Natural killer cell (primary cell): ENCODE results near the gene TLL1. TPM values are rescaled to one million over a fixed set of nuclear protein-coding genes. Genes with fewer than 3 reads are reported as not detected.

Experiments used
- ATAC-seq, 3 donors: fragments of 150-1000 bp in 2 of 3; fragments of 200-7000 bp in 1 of 3; cut with Tn5 transposase; 1 replicate in 1 of 3; 2 replicates in 2 of 3; pipeline ENCODE4 v1.10.0; 2021; ENCODE audit warnings: mild to moderate bottlenecking in 2 of 3, moderate library complexity in 2 of 3
- DNase-seq, 2 donors: peaks; one replicate each; pipeline versions ENCODE4 v3.0.0 to v3.0.0-alpha.2; 2013 to 2021; ENCODE audit warnings: mixed read lengths in 1 of 2
- H3K27ac ChIP-seq: one replicate; pipeline ENCODE4 v1.5.1; 2013; ENCODE audit warnings: mild to moderate bottlenecking, low read length
- H3K27me3 ChIP-seq: one replicate; pipeline ENCODE4 v1.6.1; 2013; ENCODE audit warnings: low read length; ENCODE audit not compliant: control insufficient read depth, insufficient read depth
- H3K36me3 ChIP-seq: one replicate; pipeline ENCODE4 v1.6.1; 2013; ENCODE audit warnings: low read length; ENCODE audit not compliant: control insufficient read depth, insufficient read depth
- H3K4me1 ChIP-seq: one replicate; pipeline ENCODE4 v1.6.1; 2013; ENCODE audit warnings: low read length; ENCODE audit not compliant: control insufficient read depth, insufficient read depth
- H3K4me3 ChIP-seq: one replicate; pipeline ENCODE4 v1.5.1; 2013; ENCODE audit warnings: low read length
- H3K9me3 ChIP-seq: one replicate; pipeline ENCODE4 v1.6.1; 2013; ENCODE audit warnings: low read length; ENCODE audit not compliant: control insufficient read depth, insufficient read depth
- H3K27ac Mint-ChIP-seq, 2 donors: one replicate each; pipeline ENCODE4 v1.8.0; 2022; ENCODE audit warnings: mild to moderate bottlenecking in 2 of 2, mixed read lengths in 2 of 2, moderate library complexity in 1 of 2
- H3K27me3 Mint-ChIP-seq, 2 donors: one replicate each; pipeline ENCODE4 v1.8.0; 2022; ENCODE audit warnings: low read depth in 2 of 2, mixed read lengths in 2 of 2
- H3K36me3 Mint-ChIP-seq: one replicate; pipeline ENCODE4 v1.8.0; 2022; ENCODE audit warnings: mixed read lengths
- H3K4me1 Mint-ChIP-seq, 2 donors: one replicate each; pipeline ENCODE4 v1.8.0; 2022; ENCODE audit warnings: mixed read lengths in 2 of 2
- H3K4me3 Mint-ChIP-seq: one replicate; pipeline ENCODE4 v1.8.0; 2022; ENCODE audit warnings: mild to moderate bottlenecking, moderate library complexity, mixed read lengths
- H3K9me3 Mint-ChIP-seq, 2 donors: one replicate each; pipeline ENCODE4 v1.8.0; 2022; ENCODE audit warnings: mixed read lengths in 2 of 2
- CTCF ChIP-seq: fragments of 200-600 bp; IDR thresholded peaks from one replicate; pipeline ENCODE4 v1.8.0; 2022; ENCODE audit warnings: antibody characterized with exemption
- WGBS: methylation state at CpG from one replicate; pipeline ENCODE4 v1.1.7; 2013; ENCODE audit warnings: missing lambda C conversion rate; ENCODE audit not compliant: insufficient coverage; 5-methylcytosine and 5-hydroxymethylcytosine counted together
- intact Hi-C: fragments of 100-400 bp; cut with micrococcal nuclease; formaldehyde crosslinking; loops from one replicate; pipeline ENCODE4 v1.14.2; 2022
- total RNA-seq, 4 donors: library from RNA; stranded (reverse); fragments of 120-200 nt in 1 of 4; gene quantifications; one replicate each; pipeline versions ENCODE4 v1.2.3 to v1.2.4, GENCODE V29; 2013 to 2022

TLL1 gene
- total RNA-seq, 3 donors from 2014 or later (not counting 1 experiment from before 2014, with no cell fraction given): not detected

GRCh38 chr4:165861363-165861762 lies 11.7 kb upstream of the TLL1 start:
- no peak overlapping the region for H3K27ac ChIP-seq
- H3K4me1 ChIP-seq: no peaks in the 10 kb centered on the region
- H3K36me3 Mint-ChIP-seq: no peaks in the 10 kb centered on the region
- intact Hi-C loops: no loop called here
- ATAC-seq (no peak), DNase-seq (no peak)
- H3K9me3 Mint-ChIP-seq: peaks cover 0 to 3% of the 10 kb centered on the region in 2 donors
- no peak for TF ChIP-seq CTCF
- H3K4me1 Mint-ChIP-seq: no peaks in the 10 kb centered on the region
- 100% methylated on average over 1 of the region's 1 CpG for WGBS
- no peaks in the 10 kb centered on the region for H3K9me3 ChIP-seq
- no peak overlapping the region for H3K27ac Mint-ChIP-seq
- H3K27me3 Mint-ChIP-seq: no peaks in the 10 kb centered on the region
- H3K36me3 ChIP-seq: no peaks in the 10 kb centered on the region
- H3K27me3 ChIP-seq: no peaks in the 10 kb centered on the region
- H3K4me3 ChIP-seq: no peak overlapping the region
- no peak overlapping the region for H3K4me3 Mint-ChIP-seq

- Mint-ChIP-seq H3K9me3 (peaks cover 2 to 5% of the 10 kb centered on the region in 2 donors), H3K4me3 (no peak overlapping the region), H3K27ac (no peak overlapping the region), H3K36me3 (no peaks in the 10 kb centered on the region), H3K27me3 (no peaks in the 10 kb centered on the region), H3K4me1 (no peaks in the 10 kb centered on the region)
- no peak overlapping the region for H3K27ac ChIP-seq
- TF ChIP-seq CTCF: no peak
- H3K36me3 ChIP-seq: no peaks in the 10 kb centered on the region
- 73% methylated on average over 3 of the region's 3 CpGs for WGBS
- no peaks in the 10 kb centered on the region for H3K27me3 ChIP-seq
- intact Hi-C loops: no loop called here
- H3K9me3 ChIP-seq: no peaks in the 10 kb centered on the region
- DNase-seq: no peak
- no peaks in the 10 kb centered on the region for H3K4me1 ChIP-seq
- no peak overlapping the region for H3K4me3 ChIP-seq
- no peak for ATAC-seq
These were observed 8.8 kb upstream of the TLL1 start for GRCh38 chr4:165864271-165864670.

DNA sequence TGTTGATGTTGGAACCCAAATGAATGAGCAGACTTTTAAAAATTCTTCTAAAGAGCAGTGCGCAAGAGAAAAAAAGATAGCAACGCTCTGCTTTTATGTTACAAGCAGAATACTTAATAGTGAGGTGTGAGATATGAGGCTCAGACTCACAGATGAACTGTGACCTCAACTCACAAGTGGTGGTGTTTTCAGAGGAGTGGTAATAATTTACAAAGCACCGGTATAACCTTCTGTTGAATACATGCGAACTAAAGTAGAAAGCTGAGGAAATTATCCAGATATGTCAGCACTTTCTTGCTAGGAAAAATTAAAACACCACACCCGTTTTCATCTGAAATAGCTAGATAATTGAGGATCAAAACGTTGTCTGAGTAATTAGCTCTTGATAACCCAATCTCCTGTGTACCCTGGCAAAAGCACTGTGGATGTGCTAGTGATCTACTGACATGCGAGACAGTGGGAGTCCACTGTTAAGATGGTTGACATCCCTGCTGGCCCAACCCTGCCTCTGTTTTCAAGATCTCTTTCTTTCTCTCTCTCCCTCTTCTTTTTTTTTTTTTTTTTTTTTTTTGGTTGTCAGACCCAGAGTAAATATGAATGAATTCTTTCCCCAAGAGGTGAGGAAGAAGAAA lies 6.9 kb upstream of the TLL1 start:
- H3K4me1 ChIP-seq: no peaks in the 10 kb centered on the region
- intact Hi-C loops: no loop called here
- Mint-ChIP-seq H3K9me3 (peaks cover 2 to 5% of the 10 kb centered on the region in 2 donors), H3K27me3 (peaks cover 0 to 3% of the 10 kb centered on the region in 2 donors), H3K4me1 (no peaks in the 10 kb centered on the region), H3K27ac (no peak overlapping the region), H3K36me3 (no peaks in the 10 kb centered on the region), H3K4me3 (no peak overlapping the region)
- H3K27me3 ChIP-seq: no peaks in the 10 kb centered on the region
- TF ChIP-seq CTCF: no peak
- H3K27ac ChIP-seq: no peak overlapping the region
- DNase-seq (no peak), ATAC-seq (no peak)
- no peaks in the 10 kb centered on the region for H3K36me3 ChIP-seq
- H3K4me3 ChIP-seq: no peak overlapping the region
- no peaks in the 10 kb centered on the region for H3K9me3 ChIP-seq
- WGBS: 83% methylated on average over 7 of the region's 7 CpGs

- peaks cover 5% of the 10 kb centered on the region for H3K27me3 ChIP-seq
- no peak for DNase-seq
- TF ChIP-seq CTCF: no peak
- ATAC-seq: no peak
- no peak overlapping the region for H3K4me3 ChIP-seq
- no peak overlapping the region for H3K27ac ChIP-seq
- Mint-ChIP-seq H3K27ac (no peak overlapping the region), H3K27me3 (peaks cover 8 to 16% of the 10 kb centered on the region in 2 donors), H3K9me3 (peaks cover 2% of the 10 kb centered on the region in 2 donors), H3K4me1 (no peaks in the 10 kb centered on the region), H3K4me3 (no peak overlapping the region), H3K36me3 (peaks cover 6% of the 10 kb centered on the region)
- H3K4me1 ChIP-seq: no peaks in the 10 kb centered on the region
- no peaks in the 10 kb centered on the region for H3K36me3 ChIP-seq
- H3K9me3 ChIP-seq: no peaks in the 10 kb centered on the region
- intact Hi-C loops: no loop called here
These were observed 5.1 kb upstream of the TLL1 start for GRCh38 chr4:165867961-165868360.
